Suppressor macrophage (primary cell): ENCODE measurements around the gene PRKAR1A.
"Not testable (repeated sequence)": the region's sequence is repeated elsewhere in the genome, so short reads cannot be mapped to it uniquely, and the experiment has no call there.

Experiments used
- DNase-seq, 4 experiments: peaks; one replicate each; pipeline ENCODE4 v3.0.0-alpha.2; 2020 to 2022

The PRKAR1A gene

GRCh38 chr17:68511671-68512246 lies 471 bp upstream of the PRKAR1A start:
- DNase-seq, result peak; percentile 27 to 71 (median 50)

DNA sequence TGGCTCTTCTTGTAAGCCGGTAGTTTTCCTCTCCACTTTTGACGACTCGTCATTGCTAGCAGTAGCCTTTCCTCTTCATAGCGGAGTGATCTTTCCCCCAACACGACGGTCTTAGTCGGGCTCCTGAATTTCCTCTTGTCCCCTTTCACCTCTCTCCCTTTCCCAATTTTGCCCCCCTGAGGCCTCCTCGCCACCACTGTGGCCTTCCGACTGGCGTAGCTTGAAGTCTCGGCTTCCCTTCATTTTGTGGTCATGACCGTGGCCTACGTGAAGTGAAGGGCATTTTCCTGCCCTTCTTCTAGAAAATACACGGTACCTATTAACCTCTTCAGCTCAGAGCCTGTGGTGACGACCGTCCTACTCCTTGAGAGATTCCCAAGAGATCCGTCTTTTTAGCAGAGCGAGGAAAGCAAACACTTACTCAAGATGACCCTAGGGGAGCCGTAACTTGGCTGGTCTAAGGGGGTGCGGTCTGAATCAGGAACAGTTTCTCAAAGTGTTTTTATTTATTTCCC lies 787 bp downstream of the PRKAR1A start:
- DNase-seq, result peak; percentile 47 to 64 (median 54)

- DNase-seq, result no peak
These were observed 1.7 kb downstream of the PRKAR1A start for GRCh38 chr17:68513932-68514331.

DNA sequence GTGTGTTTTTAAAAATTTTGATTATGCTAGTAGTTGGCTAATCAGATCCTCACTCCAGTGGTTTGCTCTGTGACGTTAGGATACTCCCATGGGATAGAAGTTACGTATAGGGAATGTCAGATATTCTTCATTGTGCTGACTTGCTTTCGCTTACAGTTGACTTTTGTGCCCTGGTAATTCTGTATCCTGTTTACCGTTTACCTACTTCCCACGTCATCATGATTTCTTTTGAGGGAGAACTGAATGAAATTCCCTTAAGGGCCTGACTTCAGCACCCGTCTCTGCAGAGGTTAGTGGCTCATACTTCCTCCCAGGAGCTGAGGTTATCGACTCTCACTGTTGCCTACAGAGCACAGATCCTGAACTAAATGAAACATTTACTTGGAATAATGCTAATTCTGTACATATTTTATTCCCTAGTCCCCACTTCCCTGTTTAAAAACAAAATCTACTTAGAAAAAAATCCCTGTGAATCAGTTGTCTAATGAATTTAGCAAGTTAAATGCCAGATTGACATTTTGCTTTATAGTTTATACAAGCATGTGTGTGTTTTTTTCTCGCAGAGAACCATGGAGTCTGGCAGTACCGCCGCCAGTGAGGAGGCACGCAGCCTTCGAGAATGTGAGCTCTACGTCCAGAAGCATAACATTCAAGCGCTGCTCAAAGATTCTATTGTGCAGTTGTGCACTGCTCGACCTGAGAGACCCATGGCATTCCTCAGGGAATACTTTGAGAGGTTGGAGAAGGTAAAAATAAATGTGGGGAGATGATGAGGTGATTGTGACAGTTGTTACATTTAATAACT lies 2.8 kb downstream of the PRKAR1A start:
- DNase-seq, result peak in 3 of 4 experiments; percentile 43 to 54 (median 45)

GRCh38 chr17:68516732-68517131 lies 4.5 kb downstream of the PRKAR1A start:
- DNase-seq, result no peak

DNA sequence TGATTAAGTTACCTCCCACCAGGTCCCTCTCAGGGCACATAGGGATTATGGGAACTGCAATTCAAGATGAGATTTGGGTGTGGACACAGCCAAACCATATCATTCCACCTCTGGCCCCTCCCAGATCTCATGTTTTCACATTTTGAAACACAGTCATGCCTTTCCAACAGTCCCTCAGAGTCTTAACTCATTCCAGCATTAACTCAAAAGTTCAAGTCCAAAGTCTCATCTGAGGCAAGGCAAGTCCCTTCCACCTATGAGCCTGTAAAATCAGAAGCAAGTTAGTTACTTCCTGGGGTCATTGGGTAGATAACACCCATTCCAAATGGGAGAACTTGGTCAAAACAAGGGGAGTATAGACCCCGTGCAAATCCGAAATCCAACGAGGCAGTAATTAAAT lies 5.4 kb downstream of the PRKAR1A start:
- DNase-seq, result not testable (repeated sequence)

DNA sequence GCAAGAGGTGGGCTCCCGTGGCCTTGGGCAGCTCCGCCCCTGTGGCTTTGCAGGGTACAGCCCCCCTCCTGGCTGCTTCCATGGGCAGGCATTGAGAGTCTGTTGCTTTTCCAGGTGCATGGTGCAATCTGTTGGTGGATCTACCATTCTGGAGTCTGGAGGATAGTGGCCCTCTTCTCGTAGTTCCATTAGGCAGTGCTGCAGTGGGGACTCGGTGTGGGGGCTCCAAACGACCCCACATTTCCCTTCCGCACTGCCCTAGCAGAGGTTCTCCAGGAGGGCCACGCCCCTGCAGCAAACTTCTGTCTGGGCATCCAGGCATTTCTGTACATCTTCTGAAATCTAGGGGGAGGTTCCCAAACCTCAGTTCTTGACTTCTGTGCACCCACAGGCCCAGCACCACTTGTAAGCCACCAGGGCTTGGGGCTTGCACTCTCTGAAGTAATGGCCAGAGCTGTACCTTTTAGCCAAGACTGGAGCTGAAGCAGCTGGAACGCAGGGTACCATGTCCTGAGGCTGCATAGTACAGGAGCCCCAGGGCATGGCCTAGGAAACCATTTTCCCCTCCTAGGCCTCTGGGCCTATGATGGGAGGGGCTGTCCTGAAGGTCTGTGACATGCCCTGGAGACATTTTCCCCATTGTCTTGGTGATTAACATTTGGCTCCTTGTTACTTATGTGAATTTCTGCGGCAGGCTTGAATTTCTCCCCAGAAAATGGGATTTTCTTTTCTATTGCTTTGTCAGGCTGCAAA lies 6.0 kb downstream of the PRKAR1A start:
- no peak for DNase-seq

DNA sequence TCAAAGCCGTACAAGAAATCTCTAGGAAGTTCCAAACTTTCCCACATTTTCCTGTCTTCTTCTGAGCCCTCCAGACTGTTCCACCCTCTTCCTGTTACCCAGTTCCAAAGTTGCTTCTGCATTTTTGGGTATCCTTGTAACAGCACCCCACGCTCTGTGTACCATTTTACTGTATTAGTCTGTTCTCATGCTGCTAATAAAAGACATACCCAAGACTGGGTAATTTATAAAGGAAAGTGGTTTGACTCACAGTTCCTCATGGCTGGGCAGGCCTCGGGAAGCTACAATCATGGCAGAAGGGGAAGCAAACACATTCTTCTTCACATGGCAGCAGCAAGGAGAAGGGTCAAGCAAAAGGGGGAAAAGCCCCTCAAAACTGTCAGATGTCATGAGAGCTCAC lies 6.8 kb downstream of the PRKAR1A start:
- peak in 3 of 4 experiments; percentile 36 to 59 (median 44) for DNase-seq

DNA sequence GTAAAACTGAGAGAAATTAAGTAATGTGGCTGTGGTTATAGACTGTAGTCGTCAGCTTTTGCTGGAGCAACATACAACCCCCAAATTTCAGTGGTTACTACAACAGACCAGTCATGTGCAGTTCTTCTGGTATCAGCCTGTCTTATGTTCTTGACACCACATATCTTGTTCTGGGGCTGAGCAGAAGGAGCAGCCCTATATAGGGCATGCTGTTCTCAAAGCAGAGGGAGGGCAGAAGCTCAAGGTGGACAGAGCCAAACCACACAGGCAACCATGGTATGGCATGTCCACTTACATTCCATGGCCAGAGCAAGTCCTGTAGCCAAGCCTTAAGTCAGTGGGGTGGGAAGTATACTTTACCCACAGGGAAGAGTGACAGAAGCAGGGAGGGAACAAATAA lies 7.7 kb downstream of the PRKAR1A start:
- DNase-seq, result no peak

- DNase-seq, result no peak
These were observed 10.0 kb downstream of the PRKAR1A start for GRCh38 chr17:68522266-68522665.

GRCh38 chr17:68526548-68526947 lies 14.3 kb downstream of the PRKAR1A start:
- DNase-seq, result no peak

DNA sequence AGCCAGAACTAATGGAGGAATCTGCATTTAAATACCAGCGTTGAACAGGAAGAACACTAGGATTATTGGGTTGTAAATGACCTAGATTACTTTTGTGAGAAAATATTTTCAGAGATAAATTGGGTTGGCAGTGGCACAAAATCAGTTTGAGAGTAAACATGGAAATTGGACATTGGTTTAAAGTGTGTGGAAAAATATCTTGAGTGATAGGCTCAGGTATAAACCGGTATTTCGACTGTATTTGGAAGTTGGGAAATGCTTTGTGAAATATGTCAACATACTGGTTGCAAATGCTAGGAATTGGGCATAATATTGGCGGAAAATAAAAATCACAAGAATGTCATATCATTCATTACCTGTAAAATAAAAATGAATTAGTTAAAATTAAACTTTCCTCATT lies 15.1 kb downstream of the PRKAR1A start:
- no peak for DNase-seq

- no peak for DNase-seq
These were observed 19.0 kb downstream of the PRKAR1A start for GRCh38 chr17:68531252-68531651.

DNA sequence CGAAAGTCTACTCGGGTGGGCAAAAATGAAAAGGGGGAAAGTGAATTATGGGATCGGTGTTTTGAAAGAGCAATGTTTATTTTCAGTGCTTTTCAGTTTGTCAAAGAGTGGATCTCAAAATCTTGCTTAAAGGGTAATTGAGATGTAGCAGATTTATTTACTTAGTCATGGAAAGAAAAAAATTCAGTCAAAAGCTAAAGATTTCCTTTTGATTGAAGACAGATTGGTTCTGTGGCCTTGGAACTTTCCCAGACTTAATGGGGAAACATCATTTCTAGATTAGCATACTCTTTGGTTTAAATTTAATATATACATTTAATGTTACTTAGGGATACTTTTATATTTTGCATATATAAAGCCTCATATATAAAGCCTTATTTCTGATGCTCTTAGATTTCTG lies 20.6 kb downstream of the PRKAR1A start:
- DNase-seq, result no peak

DNA sequence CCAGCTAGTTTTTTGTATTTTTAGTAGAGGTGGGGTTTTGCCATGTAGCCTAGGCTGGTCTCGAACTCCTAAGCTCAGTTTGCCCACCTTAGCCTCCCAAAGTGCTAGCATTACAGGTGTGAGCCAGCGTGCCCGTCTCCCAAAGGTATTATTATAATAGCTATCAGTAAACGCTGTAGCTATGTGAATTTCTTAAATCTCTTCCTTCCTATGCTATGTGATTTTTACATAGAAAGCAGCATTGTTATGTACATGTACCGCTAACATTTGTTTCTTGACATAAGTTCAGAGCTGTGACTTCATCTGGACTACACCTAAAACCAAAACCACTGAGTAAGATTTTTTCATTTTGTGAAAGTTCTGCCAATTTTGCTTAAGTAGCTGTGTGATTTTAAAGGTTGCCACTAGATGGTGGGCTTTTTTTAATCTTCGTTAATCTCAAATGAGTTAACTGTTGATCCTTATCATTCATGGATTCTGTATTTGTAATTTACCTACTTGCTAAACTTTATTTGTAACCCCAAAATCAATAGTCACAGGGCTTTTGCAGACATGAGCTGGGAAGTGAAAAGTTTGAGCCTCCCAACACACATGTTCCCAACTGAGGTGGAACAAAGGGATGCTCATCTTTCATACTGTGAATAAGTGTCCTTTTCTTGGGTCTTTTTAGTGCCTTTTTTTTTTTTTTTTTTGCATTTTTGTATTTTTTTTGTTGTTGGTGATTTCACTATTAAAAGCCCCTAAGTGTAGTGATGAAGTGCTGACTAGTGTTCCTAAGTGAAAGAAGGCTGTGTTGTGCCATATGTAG lies 21.9 kb downstream of the PRKAR1A start:
- peak in 2 of 4 experiments; percentile 48 to 50 for DNase-seq

- DNase-seq, result no peak
These were observed 22.5 kb downstream of the PRKAR1A start for GRCh38 chr17:68534695-68535088.

- no peak for DNase-seq
These were observed 23.7 kb downstream of the PRKAR1A start for GRCh38 chr17:68535922-68536321.

GRCh38 chr17:68539548-68540467 lies 27.6 kb downstream of the PRKAR1A start:
- DNase-seq, result peak; percentile 15 to 53 (median 40)

DNA sequence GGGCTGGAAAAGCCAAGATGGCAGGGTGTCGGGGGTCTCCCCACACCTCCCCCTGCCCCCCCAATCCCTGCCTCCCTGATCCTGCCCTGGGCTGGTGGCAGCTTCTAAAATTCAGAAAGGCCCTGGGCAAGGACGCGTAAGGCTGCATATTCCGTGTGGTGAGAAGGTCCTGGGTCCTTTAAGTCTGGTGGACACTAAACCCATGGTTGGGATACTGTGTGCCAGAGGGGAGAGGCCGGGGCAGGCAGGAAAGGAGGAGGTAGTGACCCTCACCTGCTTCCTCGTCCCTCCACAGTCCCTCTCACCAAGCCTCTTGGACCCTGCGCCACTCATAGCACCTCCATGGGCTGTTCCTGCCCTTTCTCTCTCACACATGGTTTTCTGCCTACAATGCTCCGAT lies 28.8 kb downstream of the PRKAR1A start:
- DNase-seq, result no peak

- no peak for DNase-seq
These were observed 29.6 kb downstream of the PRKAR1A start for GRCh38 chr17:68541816-68542215.
